Measurements from ENCODE around the gene CCDC169.

GRCh38 chr13:36217456-36217855, 80.2 kb downstream of the CCDC169 start:
- TF ChIP-seq CTCF (IDR thresholded peaks at IDR 0.05; ENCODE audit: low read length), result no peak
- TF ChIP-seq EZH2 (IDR thresholded peaks at IDR 0.05; ENCODE audit: borderline replicate concordance, low read length), result no peak

Measured in OCI-LY1 (cell line).